Measurements from ENCODE around the gene SYT6. TPM values are rescaled to one million over a fixed set of nuclear protein-coding genes. Genes with fewer than 3 reads are reported as not detected.
"Not testable (repeated sequence)": the region's sequence is repeated elsewhere in the genome, so short reads cannot be mapped to it uniquely, and the experiment has no call there.

The SYT6 gene
- total and polyA plus RNA-seq, 11 donors: 0.08 to 0.77 (median 0.15) TPM; not detected in 7

DNA sequence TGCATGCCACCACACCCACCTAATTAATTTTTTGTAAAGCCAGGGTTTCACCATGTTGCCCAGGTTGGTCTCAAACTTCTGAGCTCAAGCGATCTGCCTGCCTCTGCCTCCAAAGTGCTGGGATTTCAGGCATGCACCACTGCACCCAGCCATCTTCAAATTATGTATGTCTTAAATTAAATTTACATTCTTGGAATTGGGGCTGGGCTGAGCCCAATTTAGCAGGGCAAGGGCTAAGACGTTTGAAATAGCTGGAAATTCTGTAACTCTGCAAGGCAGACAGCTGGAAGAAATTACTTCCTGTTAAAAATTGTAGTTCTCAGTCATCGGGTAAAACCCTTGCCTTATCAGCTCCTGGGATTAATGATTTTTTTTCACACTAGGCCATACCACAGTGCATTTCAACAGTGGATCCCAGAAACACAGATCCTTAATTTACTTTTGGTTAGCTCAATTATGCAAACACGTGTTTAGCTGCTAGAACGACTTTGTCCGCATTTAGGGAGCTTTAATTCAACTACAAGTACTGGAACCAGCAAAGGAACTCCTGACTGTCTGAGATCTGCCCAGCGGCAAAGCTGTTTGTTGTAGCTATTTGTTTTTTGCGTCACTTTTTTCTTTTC, 91.1 kb downstream of the SYT6 start:
- H3K4me3 ChIP-seq: no peak overlapping the region
- DNase-seq (no peak), ATAC-seq (no peak)
- no peaks in the 10 kb centered on the region for H3K36me3 ChIP-seq
- no peaks in the 10 kb centered on the region for H3K27me3 ChIP-seq
- intact Hi-C loops (cut with DNase I): no loop called here
- H3K4me1 ChIP-seq: no peaks in the 10 kb centered on the region
- peaks cover 0 to 2% (median 0%) of the 10 kb centered on the region in 12 donors for H3K9me3 ChIP-seq
- 60 to 74% (median 68%) methylated on average over 8 of the region's 8 CpGs for WGBS, 4 donors
- TF ChIP-seq POLR2A (IDR thresholded peaks at IDR 0.05): no peak
- TF ChIP-seq CTCF (IDR thresholded peaks at IDR 0.05): no peak
- H3K27ac ChIP-seq: no peak overlapping the region

DNA sequence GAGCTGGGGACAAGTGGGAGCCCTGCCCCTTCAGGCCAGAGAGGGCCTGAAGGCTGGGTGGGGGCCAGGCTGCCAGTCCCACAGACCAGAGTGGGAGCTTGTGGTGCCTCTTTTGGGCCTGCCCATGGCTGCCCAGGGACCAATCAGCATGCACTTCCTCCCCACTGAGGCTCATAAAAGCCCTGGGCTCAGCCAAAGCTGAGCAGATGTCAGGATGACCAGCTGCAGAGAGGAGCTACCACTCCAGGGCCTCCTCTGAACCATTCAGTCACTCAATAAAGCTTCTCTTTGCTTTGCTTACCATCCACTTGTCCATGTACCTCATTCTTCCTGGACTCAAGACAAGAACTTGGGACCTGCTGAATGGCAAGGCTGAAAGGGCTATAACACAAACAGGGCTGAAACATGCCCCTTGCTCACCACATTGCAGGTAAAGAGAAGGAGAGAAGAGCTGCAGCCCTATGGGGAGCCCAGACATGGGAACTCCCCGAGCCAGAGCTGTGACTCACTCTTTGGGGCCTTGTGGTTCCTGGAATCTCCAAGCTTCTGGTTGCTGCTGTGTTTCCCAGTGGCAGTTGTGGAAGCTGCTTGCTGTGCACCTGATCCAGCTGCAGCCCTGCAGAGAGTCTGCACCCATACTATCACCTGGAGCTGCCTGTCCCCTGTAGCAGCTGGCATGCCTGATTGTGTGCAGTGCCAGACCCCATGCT, 92.4 kb downstream of the SYT6 start:
- Histone ChIP-seq H3K9me3 (peaks cover 0 to 12% (median 0%) of the 10 kb centered on the region in 12 donors), H3K27me3 (no peaks in the 10 kb centered on the region), H3K4me1 (no peaks in the 10 kb centered on the region), H3K36me3 (no peaks in the 10 kb centered on the region), H3K27ac (no peak overlapping the region), H3K4me3 (no peak overlapping the region)
- intact Hi-C loops (cut with DNase I): no loop called here
- no peak for DNase-seq
- 77 to 85% (median 83%) methylated on average over 1 of the region's 1 CpG for WGBS, 4 donors
- TF ChIP-seq POLR2A (IDR thresholded peaks at IDR 0.05) (no peak), CTCF (IDR thresholded peaks at IDR 0.05) (no peak)
- ATAC-seq: no peak

DNA sequence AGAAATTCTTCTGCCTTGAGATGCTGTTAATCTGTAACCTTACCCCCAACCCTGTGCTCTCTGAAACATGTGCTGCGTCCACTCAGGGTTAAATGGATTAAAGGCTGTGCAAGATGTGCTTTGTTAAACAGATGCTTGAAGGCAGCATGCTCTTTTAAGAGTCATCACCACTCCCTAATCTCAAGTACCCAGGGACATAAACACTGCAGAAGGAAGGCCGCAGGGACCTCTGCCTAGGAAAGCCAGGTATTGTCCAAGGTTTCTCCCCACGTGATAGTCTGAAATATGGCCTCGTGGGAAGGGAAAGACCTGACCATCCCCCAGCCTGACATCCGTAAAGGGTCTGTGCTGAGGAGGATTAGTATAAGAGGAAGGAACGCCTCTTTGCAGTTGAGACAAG, 95.4 kb downstream of the SYT6 start:
- H3K4me3 ChIP-seq; H3K27ac ChIP-seq; H3K4me1 ChIP-seq; intact Hi-C loops (cut with DNase I); ATAC-seq; DNase-seq; H3K36me3 ChIP-seq; H3K27me3 ChIP-seq: not testable (repeated sequence)
- WGBS, 4 donors: 22 to 42% (median 36%) methylated on average over 6 of the region's 6 CpGs
- H3K9me3 ChIP-seq: peaks cover 0 to 12% (median 0%) of the 10 kb centered on the region in 12 donors

DNA sequence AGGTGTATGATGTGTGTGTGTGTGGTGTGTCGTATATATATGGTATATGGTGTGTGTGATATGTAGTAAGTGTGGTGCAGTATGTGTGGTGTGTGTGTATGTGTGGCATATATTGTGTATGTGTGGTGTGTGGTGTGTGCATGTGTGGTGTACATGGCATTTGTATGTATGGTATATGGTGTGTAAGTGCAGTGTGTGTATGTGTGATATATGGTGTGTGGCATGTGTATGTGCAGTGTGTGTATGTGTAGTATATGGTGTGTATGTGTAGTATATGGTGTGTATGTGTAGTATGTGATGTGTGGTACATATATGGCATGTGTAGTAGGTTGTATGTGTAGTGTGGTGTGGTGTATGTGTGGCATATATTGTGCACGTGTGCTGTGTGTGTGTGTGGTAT, 99.5 kb downstream of the SYT6 start:
- H3K4me3 ChIP-seq: no peak overlapping the region
- H3K4me1 ChIP-seq: no peaks in the 10 kb centered on the region
- peak in 1 of 4 donors; percentile 27 for ATAC-seq
- no peak overlapping the region for H3K27ac ChIP-seq
- intact Hi-C loops (cut with DNase I): no loop called here
- no peak for DNase-seq
- 94 to 98% (median 95%) methylated on average over 2 of the region's 2 CpGs for WGBS, 4 donors
- H3K9me3 ChIP-seq: peaks cover 0 to 15% (median 0%) of the 10 kb centered on the region in 12 donors
- TF ChIP-seq CTCF (IDR thresholded peaks at IDR 0.05): no peak
- TF ChIP-seq POLR2A (IDR thresholded peaks at IDR 0.05): no peak
- H3K27me3 ChIP-seq: no peaks in the 10 kb centered on the region
- H3K36me3 ChIP-seq: no peaks in the 10 kb centered on the region
